ENCODE results near the gene CRIP2.

DNA sequence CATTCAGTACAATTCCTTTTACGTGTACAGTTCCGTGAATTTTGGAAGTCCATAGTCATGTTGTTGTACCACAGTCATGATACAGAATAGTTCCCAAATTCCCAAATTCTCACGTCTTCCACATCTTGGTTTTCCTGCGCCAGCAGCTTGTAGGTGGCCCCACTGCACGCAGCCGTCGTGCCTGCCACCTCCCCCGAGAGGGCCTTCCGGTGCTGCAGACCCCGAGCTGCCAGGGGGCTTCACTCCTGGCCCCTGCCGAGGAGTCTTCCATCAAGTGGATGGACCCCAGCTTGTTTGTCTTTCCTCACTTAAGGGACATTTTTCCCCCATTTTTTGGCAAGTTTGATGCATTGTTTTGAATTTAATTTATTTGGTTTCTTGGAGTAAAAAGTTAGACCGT lies 38.2 kb upstream of the CRIP2 start:
- no peak for TF ChIP-seq CTCF (IDR thresholded peaks at IDR 0.05)
- TF ChIP-seq POLR2A (IDR thresholded peaks at IDR 0.05), result no peak
